GM19193 (cell line): Measurements from ENCODE around the gene MED26.

ENCODE experiments used
- POLR2A ChIP-seq: IDR thresholded peaks from 4 replicates; pipeline ENCODE4 v1.6.1; 2011; ENCODE audit not compliant: insufficient read depth, insufficient read length; ENCODE audit errors: extremely low read depth

Gene MED26

GRCh38 chr19:16603090-16603489, 24.9 kb downstream of the MED26 start:
- TF ChIP-seq POLR2A: no peak

GRCh38 chr19:16601378-16602052, 26.5 kb downstream of the MED26 start:
- no peak for TF ChIP-seq POLR2A

- TF ChIP-seq POLR2A: no peak
Measured at GRCh38 chr19:16600824-16601223, 27.2 kb downstream of the MED26 start.

GRCh38 chr19:16599655-16600346, 28.2 kb downstream of the MED26 start:
- TF ChIP-seq POLR2A: no peak

- TF ChIP-seq POLR2A: no peak
Measured at GRCh38 chr19:16598848-16599247, 29.2 kb downstream of the MED26 start.

- TF ChIP-seq POLR2A: no peak
Measured at GRCh38 chr19:16596399-16596798, 31.6 kb downstream of the MED26 start.

GRCh38 chr19:16595097-16595496, 32.9 kb downstream of the MED26 start:
- no peak for TF ChIP-seq POLR2A

GRCh38 chr19:16594681-16595091, 33.3 kb downstream of the MED26 start:
- no peak for TF ChIP-seq POLR2A

- no peak for TF ChIP-seq POLR2A
Measured at GRCh38 chr19:16594131-16594586, 33.8 kb downstream of the MED26 start.

GRCh38 chr19:16593181-16593580, 34.8 kb downstream of the MED26 start:
- TF ChIP-seq POLR2A: no peak

GRCh38 chr19:16591803-16592556, 36.0 kb downstream of the MED26 start:
- TF ChIP-seq POLR2A: no peak

GRCh38 chr19:16590876-16591802, 36.9 kb downstream of the MED26 start:
- TF ChIP-seq POLR2A: no peak

- no peak for TF ChIP-seq POLR2A
Measured at GRCh38 chr19:16589917-16590316, 38.1 kb downstream of the MED26 start.

GRCh38 chr19:16588824-16589577, 39.0 kb downstream of the MED26 start:
- no peak for TF ChIP-seq POLR2A
